H1 (cell line): ENCODE measurements around the gene MISFA. TPM values are rescaled to one million over a fixed set of nuclear protein-coding genes. Genes with fewer than 3 reads are reported as not detected.

Source experiments
- ATF3 ChIP-seq: IDR thresholded peaks from 2 replicates; pipeline ENCODE4 v1.6.1; 2011; ENCODE audit warnings: low read depth, mild to moderate bottlenecking, low read length; ENCODE audit not compliant: insufficient read depth
- CBX8 ChIP-seq: fragments of 300-800, 300-1000 bp; sonication (generic); IDR thresholded peaks from 2 replicates; pipeline ENCODE4 v1.7.1; 2016; ENCODE audit warnings: low read depth, low read length, borderline replicate concordance
- CHD7 ChIP-seq: fragments of 300-600 bp; sonication (generic); IDR thresholded peaks from 2 replicates; pipeline ENCODE4 v1.7.1; 2012; ENCODE audit warnings: low read length, moderate library complexity, mild to moderate bottlenecking, inconsistent platforms; ENCODE audit not compliant: insufficient replicate concordance
- CTBP2 ChIP-seq: IDR thresholded peaks from 2 replicates; pipeline ENCODE4 v1.7.0; 2011; ENCODE audit warnings: borderline replicate concordance, mild to moderate bottlenecking, moderate library complexity, mixed read lengths, low read length; ENCODE audit not compliant: insufficient read depth, insufficient read length
- MAX ChIP-seq: IDR thresholded peaks from 2 replicates; pipeline ENCODE4 v1.6.1; 2012; ENCODE audit warnings: inconsistent platforms
- NANOG ChIP-seq: IDR thresholded peaks from 2 replicates; pipeline ENCODE4 v1.6.1; 2011; ENCODE audit warnings: low read length, low read depth, mild to moderate bottlenecking, inconsistent platforms; ENCODE audit not compliant: insufficient read depth, poor library complexity, severe bottlenecking
- SIRT6 ChIP-seq: IDR thresholded peaks from one replicate; pipeline ENCODE4 v1.7.1; 2012; ENCODE audit warnings: low read length, inconsistent platforms
- SRF ChIP-seq: IDR thresholded peaks from 2 replicates; pipeline ENCODE4 v1.6.1; 2011; ENCODE audit warnings: mild to moderate bottlenecking, low read depth, low read length, moderate library complexity
- TAF7 ChIP-seq: optimal IDR thresholded peaks from 2 replicates; pipeline ENCODE3; 2011; ENCODE audit warnings: low read depth, mild to moderate bottlenecking, inconsistent platforms, low read length, moderate library complexity, borderline replicate concordance
- polyA plus RNA-seq, 7 experiments: library from polyadenylated mRNA; depleted of rRNA in 3 of 7; stranded (reverse) in 5 of 7; unstranded in 2 of 7; fragments of >200 nt in 5 of 7; fragments of 200-250 nt in 2 of 7; gene quantifications; 1 replicate in 5 of 7; 2 replicates in 1 of 7; 4 replicates in 1 of 7; pipeline versions ENCODE4 v1.2.1 to v1.2.3, GENCODE V29; 2011 to 2013; ENCODE audit warnings: missing spikeins in 2 of 7, mixed read lengths in 2 of 7
- total RNA-seq: library from RNA; stranded (reverse); fragmentation: NEBNext Ultra II Directional; extraction: Animal tissue kit (Norgen Biotek cat#: 25700); gene quantifications from 2 replicates; pipeline ENCODE4 v1.2.1, GENCODE V29; 2021

The MISFA gene
- total and polyA plus RNA-seq, 2 of the 8 experiments (the other 6 are each of a cell fraction or from before 2014, with no cell fraction given), result 0.51 to 3.8 TPM

- TF ChIP-seq CHD7 (no peak), ATF3 (no peak), CBX8 (no peak), SRF (no peak), CTBP2 (no peak), NANOG (no peak), TAF7 (no peak), MAX (no peak), SIRT6 (no peak)
- TF ChIP-seq, all 59 proteins: peak for 0
These were observed 17.8 kb upstream of the MISFA start (continued) for GRCh38 chr11:18581825-18582224.
